RWPE2 (cell line): ENCODE results near the gene RPTOR.

Source experiments
- ATAC-seq: fragments of 200-7000 bp; cut with Tn5 transposase; 3 replicates; pipeline ENCODE4 v1.9.1; 2021; ENCODE audit warnings: low read depth
- DNase-seq: peaks from one replicate; pipeline ENCODE4 v3.0.0-alpha.2; 2020; ENCODE audit warnings: low spot score
- H3K27ac ChIP-seq: fragments of 450-650 bp; 2 replicates; pipeline ENCODE4 v1.5.1; 2017; ENCODE audit warnings: mild to moderate bottlenecking; ENCODE audit not compliant: poor library complexity, severe bottlenecking
- H3K27me3 ChIP-seq: fragments of 250-450 bp; sonication (Bioruptor Pico); 2 replicates; pipeline ENCODE4 v1.5.1; 2021; ENCODE audit warnings: mild to moderate bottlenecking, moderate library complexity; ENCODE audit not compliant: insufficient read depth, poor library complexity, severe bottlenecking
- H3K36me3 ChIP-seq: fragments of 250-450 bp; sonication (Bioruptor Pico); 2 replicates; pipeline ENCODE4 v1.5.1; 2020; ENCODE audit warnings: low read depth, mild to moderate bottlenecking, moderate library complexity
- H3K4me1 ChIP-seq: fragments of 250-450 bp; sonication (Bioruptor Pico); 2 replicates; pipeline ENCODE4 v1.5.1; 2021; ENCODE audit warnings: mild to moderate bottlenecking, moderate library complexity; ENCODE audit not compliant: insufficient read depth, poor library complexity, severe bottlenecking
- H3K4me3 ChIP-seq: fragments of 250-450 bp; sonication (Bioruptor Pico); 2 replicates; pipeline ENCODE4 v1.5.1; 2021; ENCODE audit warnings: mild to moderate bottlenecking, moderate library complexity; ENCODE audit not compliant: severe bottlenecking
- H3K9me3 ChIP-seq: fragments of 250-450 bp; sonication (Bioruptor Pico); 2 replicates; pipeline ENCODE4 v1.5.1; 2021; ENCODE audit warnings: mild to moderate bottlenecking, moderate library complexity; ENCODE audit not compliant: severe bottlenecking
- TF ChIP-seq, protein P1 (sequence below): fragments of 450-650 bp; IDR thresholded peaks from one replicate; pipeline ENCODE4 v1.5.1; 2017; ENCODE audit warnings: mild to moderate bottlenecking, moderate library complexity; ENCODE audit not compliant: poor library complexity, severe bottlenecking

Gene RPTOR

DNA sequence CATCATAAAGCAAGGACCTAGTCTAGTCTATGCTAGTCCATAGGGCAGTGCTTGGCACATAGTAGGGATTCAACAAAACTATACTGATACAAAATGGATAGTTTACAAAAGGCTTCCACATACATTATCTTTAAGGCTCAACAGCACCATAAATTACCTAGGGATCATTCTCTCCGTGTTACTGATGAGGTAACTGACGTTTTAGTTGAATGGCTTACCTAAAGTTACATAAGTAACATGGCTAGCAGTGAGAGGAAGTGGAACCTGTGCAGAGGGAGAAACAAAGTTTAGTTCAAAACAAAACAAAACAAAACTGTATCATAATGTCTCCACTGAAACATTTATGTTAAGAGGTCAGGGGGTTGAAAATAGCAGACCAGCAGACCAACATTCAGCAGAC, 7.9 kb downstream of the RPTOR start:
- DNase-seq, result no peak
- H3K27ac ChIP-seq, result no peak overlapping the region
- TF ChIP-seq, protein P1, sequence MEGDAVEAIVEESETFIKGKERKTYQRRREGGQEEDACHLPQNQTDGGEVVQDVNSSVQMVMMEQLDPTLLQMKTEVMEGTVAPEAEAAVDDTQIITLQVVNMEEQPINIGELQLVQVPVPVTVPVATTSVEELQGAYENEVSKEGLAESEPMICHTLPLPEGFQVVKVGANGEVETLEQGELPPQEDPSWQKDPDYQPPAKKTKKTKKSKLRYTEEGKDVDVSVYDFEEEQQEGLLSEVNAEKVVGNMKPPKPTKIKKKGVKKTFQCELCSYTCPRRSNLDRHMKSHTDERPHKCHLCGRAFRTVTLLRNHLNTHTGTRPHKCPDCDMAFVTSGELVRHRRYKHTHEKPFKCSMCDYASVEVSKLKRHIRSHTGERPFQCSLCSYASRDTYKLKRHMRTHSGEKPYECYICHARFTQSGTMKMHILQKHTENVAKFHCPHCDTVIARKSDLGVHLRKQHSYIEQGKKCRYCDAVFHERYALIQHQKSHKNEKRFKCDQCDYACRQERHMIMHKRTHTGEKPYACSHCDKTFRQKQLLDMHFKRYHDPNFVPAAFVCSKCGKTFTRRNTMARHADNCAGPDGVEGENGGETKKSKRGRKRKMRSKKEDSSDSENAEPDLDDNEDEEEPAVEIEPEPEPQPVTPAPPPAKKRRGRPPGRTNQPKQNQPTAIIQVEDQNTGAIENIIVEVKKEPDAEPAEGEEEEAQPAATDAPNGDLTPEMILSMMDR, result no peak
- no peak overlapping the region for H3K4me3 ChIP-seq
- H3K27me3 ChIP-seq, result no peaks in the 10 kb centered on the region
- no peaks in the 10 kb centered on the region for H3K4me1 ChIP-seq
- peaks cover 26% of the 10 kb centered on the region for H3K36me3 ChIP-seq
- no peak for ATAC-seq
- no peaks in the 10 kb centered on the region for H3K9me3 ChIP-seq

DNA sequence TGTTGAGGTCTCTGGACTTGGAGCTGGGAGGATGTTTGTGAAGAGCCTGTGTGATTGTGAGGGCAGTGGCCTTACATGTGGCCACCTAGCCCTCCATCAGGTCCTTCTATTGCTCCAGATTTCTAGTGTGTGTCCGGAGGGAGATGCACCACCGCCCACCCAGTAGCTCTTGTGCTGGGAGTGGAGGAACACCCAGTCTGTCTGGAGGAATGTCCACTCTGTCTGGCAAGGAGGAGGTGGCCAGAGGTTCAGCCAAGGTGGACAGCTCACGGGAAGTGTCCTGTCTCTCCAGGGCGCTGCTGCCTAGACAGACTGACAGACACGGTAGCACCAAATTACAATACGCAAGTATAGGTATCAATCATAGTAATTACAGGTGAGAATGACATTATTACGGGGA, 10.6 kb downstream of the RPTOR start:
- TF ChIP-seq, protein P1, result no peak
- peaks cover 18% of the 10 kb centered on the region; the same call in 1 of the 2 replicates for H3K36me3 ChIP-seq

DNA sequence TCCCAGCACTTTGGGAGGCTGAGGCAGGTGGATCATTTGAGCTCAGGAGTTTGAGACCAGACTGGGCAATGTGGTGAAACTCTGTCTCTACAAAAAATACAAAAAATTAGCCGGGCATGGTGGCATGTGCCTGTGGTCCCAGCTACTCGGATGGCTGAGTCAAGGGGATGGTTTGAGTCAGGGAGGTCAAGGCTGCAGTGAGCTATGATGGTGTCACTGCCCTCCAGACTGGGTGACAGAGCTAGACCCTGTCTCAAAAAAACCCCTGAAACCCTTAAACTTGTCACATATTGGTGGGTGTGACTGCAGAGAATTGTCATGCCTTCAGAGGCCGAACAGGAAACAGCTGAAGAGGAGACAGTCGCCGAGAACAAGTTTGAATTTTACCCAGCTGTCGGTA, 13.4 kb downstream of the RPTOR start:
- TF ChIP-seq, protein P1, result no peak
- Histone ChIP-seq H3K27ac (no peak overlapping the region), H3K9me3 (no peaks in the 10 kb centered on the region), H3K36me3 (peaks cover 5% of the 10 kb centered on the region; the same call in 1 of the 2 replicates), H3K4me1 (no peaks in the 10 kb centered on the region), H3K27me3 (no peaks in the 10 kb centered on the region), H3K4me3 (no peak overlapping the region)
- ATAC-seq (no peak), DNase-seq (no peak)

More for the DNA sequence above, 10.6 kb downstream of the RPTOR start:
- Histone ChIP-seq H3K27ac (no peak overlapping the region), H3K9me3 (no peaks in the 10 kb centered on the region), H3K4me1 (no peaks in the 10 kb centered on the region), H3K4me3 (no peak overlapping the region), H3K27me3 (no peaks in the 10 kb centered on the region)
- DNase-seq, result no peak
- ATAC-seq, result no peak

DNA sequence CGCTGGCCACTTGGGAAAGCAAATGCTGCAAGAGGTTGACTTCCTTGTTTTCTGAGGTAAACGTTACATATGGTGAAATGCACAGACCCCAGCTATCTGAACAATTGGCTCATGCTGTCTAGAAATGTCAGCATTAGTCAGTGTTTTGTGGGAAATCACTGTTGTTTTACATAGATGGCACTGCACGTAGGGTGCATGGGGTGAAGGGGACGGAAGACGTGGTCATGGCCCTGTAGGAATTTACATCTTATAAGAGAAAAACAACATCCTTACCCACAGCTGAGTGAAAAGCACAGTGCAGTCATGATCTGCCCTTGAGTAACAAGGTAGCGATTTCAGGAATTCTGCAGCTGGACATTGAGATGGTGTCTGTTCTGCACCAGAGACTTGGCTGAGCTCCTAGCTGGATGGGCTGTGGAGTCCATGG, 15.2 kb downstream of the RPTOR start:
- Histone ChIP-seq H3K27me3 (no peaks in the 10 kb centered on the region), H3K36me3 (no peaks in the 10 kb centered on the region; the same call in 1 of the 2 replicates), H3K4me3 (no peak overlapping the region), H3K4me1 (no peaks in the 10 kb centered on the region), H3K27ac (no peak overlapping the region), H3K9me3 (no peaks in the 10 kb centered on the region)
- ATAC-seq (no peak), DNase-seq (no peak)
- TF ChIP-seq, protein P1, result no peak

DNA sequence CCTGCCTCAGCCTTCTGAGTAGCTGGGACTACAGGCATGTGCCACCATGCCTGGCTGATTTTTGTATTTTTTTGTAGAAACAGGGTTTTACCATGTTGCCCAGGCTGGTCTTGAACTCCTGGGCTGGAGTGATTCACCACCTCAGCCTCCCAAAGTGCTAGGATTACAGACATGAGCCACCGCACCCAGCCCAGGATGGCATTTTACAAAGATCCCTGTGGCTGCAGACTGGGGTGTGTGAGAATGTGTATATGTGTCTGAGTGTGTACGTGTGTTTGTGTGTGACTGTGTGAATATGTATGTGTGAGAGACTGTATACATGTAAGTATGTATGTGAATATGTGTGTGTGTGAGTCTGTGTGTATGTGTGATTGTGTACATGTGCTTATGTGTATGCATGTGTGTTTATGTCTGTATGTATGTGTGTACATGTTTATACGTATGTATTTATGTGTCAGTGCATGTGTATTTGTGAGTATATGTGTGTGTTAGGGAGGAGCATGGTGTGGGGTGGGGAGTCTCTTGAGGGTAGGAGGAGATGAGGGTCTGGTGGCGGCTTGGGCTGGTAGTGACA, 17.0 kb downstream of the RPTOR start:
- TF ChIP-seq, protein P1, result no peak
- DNase-seq (no peak), ATAC-seq (no peak)
- Histone ChIP-seq H3K36me3 (no peaks in the 10 kb centered on the region; the same call in 1 of the 2 replicates), H3K9me3 (no peaks in the 10 kb centered on the region), H3K27me3 (no peaks in the 10 kb centered on the region), H3K4me1 (no peaks in the 10 kb centered on the region), H3K27ac (no peak overlapping the region), H3K4me3 (no peak overlapping the region)
